ENCODE data around the gene CAMTA1.

CAMTA1 gene

DNA sequence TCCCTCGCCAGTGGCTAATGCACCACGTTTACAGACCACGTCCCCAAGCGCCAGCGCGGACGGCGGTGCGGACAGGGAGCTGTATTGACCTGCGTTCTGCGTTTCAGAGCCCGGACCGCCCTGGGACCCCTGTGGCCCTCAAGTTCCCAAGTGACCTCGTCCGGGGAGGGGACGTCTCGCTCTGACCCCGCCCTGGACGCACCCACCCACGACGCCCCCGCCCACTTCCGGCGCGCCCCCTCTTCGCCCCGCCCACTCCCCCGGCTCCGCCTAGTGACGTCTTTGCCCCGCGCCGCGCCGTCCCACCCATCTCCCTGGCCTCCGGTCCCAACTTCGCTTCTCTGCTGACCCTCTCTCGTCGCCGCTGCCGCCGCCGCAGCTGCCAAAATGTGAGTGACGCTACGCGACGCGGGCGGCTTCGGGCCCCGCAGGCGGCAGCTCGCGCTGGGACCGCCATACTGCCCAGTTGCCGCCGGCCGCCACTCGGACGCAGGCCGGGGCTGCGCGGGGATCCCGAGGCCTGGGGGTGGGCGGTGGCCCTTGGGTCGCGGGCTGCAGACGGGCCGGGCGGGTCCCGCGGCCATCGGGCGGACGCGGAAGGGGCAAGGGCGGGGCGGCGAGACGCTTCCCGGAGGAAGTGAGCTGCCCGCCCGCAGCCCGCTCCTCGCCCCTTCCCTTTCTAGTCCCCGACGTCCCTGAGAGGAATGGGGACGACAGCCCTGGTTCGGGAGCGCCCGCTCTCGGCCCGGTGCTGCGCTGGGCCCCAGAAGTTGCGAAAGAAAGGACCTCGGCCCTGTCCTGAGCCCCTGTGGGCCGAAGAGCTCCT, 986.0 kb downstream of the CAMTA1 start, which contains the start of gene VAMP3 (continued):
- TF ChIP-seq SCRT2 (tag by site-specific recombination; IDR thresholded peaks at IDR 0.05), result no peak
- no peak for TF ChIP-seq ZNF433 (tag by site-specific recombination; IDR thresholded peaks at IDR 0.05; ENCODE audit: low read depth)
- TF ChIP-seq SP2 (tag by site-specific recombination; IDR thresholded peaks at IDR 0.05), result peak; percentile 86
- TF ChIP-seq ZNF558 (tag by site-specific recombination; IDR thresholded peaks at IDR 0.05), result no peak
- no peak for TF ChIP-seq ZNF311 (tag by site-specific recombination; IDR thresholded peaks at IDR 0.05; ENCODE audit: borderline replicate concordance)
- peak; percentile 97 for TF ChIP-seq KLF9 (tag by site-specific recombination; IDR thresholded peaks at IDR 0.05; ENCODE audit: low read depth)
- TF ChIP-seq ZBTB10 (tag by site-specific recombination; IDR thresholded peaks at IDR 0.05), result 0 out of 2 replicates have a peak, but pooled peaks have one; percentile 40
- peak; percentile 97 for TF ChIP-seq SP3 (tag by site-specific recombination; IDR thresholded peaks at IDR 0.05)
- TF ChIP-seq INSM2 (tag by site-specific recombination; IDR thresholded peaks at IDR 0.05), result no peak
- 0 out of 2 replicates have a peak, but pooled peaks have one; percentile 62 for TF ChIP-seq ZSCAN30 (tag by site-specific recombination; IDR thresholded peaks at IDR 0.05)
- no peak for TF ChIP-seq HOXD13 (CRISPR knock-in tag; IDR thresholded peaks at IDR 0.05; ENCODE audit: borderline replicate concordance)
- no peak for TF ChIP-seq ZNF549 (tag by site-specific recombination; IDR thresholded peaks at IDR 0.05)
- no peak for TF ChIP-seq ZNF629 (tag by site-specific recombination; IDR thresholded peaks at IDR 0.05)
- no peak for TF ChIP-seq ATF2 (tag by site-specific recombination; IDR thresholded peaks at IDR 0.05; ENCODE audit: low read depth)
- TF ChIP-seq ZNF658 (tag by site-specific recombination; IDR thresholded peaks at IDR 0.05), result no peak
- TF ChIP-seq ZNF24 (tag by site-specific recombination; IDR thresholded peaks at IDR 0.05), result no peak
- no peak for TF ChIP-seq ZNF776 (tag by site-specific recombination; IDR thresholded peaks at IDR 0.05; ENCODE audit: borderline replicate concordance)
- TF ChIP-seq ZNF394 (tag by site-specific recombination; IDR thresholded peaks at IDR 0.05; ENCODE audit: borderline replicate concordance), result no peak
- peak; percentile 87 for TF ChIP-seq GLIS2 (tag by site-specific recombination; IDR thresholded peaks at IDR 0.05)
- no peak for TF ChIP-seq ZNF174 (tag by site-specific recombination; IDR thresholded peaks at IDR 0.05)
- no peak for TF ChIP-seq ZNF791 (tag by site-specific recombination; IDR thresholded peaks at IDR 0.05)
- TF ChIP-seq ZNF10 (tag by site-specific recombination; IDR thresholded peaks at IDR 0.05), result no peak
- no peak for TF ChIP-seq PRDM6 (tag by site-specific recombination; IDR thresholded peaks at IDR 0.05)
- peak; percentile 94 for TF ChIP-seq KLF1 (tag by site-specific recombination; IDR thresholded peaks at IDR 0.05)
- TF ChIP-seq ZNF223 (tag by site-specific recombination; IDR thresholded peaks at IDR 0.05), result no peak
- TF ChIP-seq SCRT1 (tag by site-specific recombination; IDR thresholded peaks at IDR 0.05; ENCODE audit: borderline replicate concordance), result no peak
- 0 out of 2 replicates have a peak, but pooled peaks have one; percentile 10 for TF ChIP-seq WT1 (tag by site-specific recombination; IDR thresholded peaks at IDR 0.05)
- TF ChIP-seq, protein P1, sequence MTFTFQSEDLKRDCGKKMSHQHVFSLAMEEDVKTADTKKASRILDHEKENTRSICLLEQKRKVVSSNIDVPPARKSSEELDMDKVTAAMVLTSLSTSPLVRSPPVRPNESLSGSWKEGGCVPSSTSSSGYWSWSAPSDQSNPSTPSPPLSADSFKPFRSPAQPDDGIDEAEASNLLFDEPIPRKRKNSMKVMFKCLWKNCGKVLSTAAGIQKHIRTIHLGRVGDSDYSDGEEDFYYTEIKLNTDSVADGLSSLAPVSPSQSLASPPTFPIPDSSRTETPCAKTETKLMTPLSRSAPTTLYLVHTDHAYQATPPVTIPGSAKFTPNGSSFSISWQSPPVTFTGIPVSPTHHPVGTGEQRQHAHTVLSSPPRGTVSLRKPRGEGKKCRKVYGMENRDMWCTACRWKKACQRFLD (tag by site-specific recombination; IDR thresholded peaks at IDR 0.05), result no peak
- no peak for TF ChIP-seq HIC1 (tag by site-specific recombination; IDR thresholded peaks at IDR 0.05)

Data from HEK293 (cell line).